ENCODE measurements around the gene GAPDH.
"Not testable (repeated sequence)": the region's sequence is repeated elsewhere in the genome, so short reads cannot be mapped to it uniquely, and the experiment has no call there.

Gene GAPDH

GRCh38 chr12:6546016-6546415, 11.7 kb downstream of the GAPDH start:
- DNase-seq (ENCODE audit: low spot score), result no peak

- no peak for DNase-seq (ENCODE audit: low spot score)
These were observed 13.2 kb downstream of the GAPDH start for GRCh38 chr12:6547566-6547965.

DNA sequence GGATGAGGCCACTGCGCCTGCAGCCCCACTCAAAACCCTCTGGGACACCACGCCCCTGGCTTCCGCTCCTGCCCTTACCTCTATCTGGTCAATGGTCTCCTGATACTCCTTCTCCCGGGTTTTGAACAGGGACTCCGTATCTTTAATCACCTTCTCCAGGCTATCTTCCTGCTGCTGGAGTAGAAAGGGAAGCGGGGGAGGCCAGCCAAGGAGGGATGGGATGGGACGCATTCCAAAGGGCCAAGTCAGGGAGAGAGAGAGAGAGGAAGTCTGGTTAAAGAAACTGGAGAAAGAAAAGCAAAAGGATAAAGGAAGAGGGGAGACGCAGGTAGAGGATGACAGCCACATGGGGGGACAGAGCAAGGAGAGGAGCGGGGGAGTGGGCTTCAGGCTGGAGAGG, 13.7 kb downstream of the GAPDH start:
- DNase-seq (ENCODE audit: low spot score), result no peak

- no peak for DNase-seq (ENCODE audit: low spot score)
These were observed 14.2 kb downstream of the GAPDH start for GRCh38 chr12:6548556-6548955.

DNA sequence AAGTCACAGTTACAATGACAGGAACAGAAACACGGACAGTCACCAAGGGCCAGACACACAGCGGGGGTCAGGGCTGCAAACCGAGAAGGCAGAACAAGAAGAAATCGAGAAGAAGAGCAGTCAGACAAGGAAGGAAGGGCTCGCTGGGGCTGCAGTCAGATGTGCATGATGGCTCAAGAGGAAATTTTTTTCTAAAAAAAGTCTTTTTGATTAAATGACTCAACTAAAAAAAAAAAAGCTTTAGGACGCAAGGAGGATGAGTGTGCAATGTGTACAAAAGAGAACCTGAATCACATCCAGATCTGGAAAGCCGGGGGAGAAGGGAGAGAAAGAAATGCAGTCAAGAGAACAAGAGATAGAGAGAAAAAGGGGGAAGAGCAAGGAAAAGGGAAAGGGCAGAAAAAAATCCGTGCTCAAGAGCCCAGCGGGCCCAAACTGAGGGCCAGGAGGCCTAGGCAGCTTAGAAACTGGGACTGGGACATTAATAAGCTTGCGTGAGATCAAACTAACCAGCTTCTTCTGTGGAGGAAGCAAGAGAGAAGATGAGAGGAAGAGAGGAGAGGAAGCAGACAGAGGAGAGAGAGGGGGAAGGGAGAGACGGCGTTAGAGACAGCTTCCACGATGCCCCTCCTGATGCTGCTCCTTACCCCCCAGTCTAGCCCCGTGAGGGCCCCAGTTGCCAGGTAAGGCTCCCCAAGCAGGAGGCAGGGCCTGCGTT, 14.8 kb downstream of the GAPDH start:
- DNase-seq (ENCODE audit: low spot score), result no peak

DNA sequence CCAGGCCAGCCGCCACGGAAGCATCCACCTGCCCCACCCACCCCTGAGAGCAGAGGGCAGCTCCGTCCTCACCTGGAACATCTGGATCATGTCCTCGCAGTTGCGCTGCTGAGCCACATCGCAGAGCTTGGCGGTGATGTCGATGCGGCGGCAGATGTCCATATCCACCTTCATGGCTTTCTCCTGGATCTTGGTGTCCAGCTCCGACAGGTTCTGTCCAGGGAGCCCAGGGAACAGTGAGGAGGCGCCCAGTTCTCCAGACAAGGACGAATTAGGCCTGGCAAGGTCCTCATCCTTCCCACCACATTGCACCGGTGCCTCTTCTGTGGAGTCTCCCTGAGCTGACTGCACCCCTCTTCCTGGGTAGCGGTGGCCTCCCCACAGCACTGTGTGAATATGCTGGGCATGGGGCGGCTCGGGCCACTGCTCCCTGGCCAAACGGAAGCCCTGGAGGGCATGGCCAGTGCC, 15.4 kb downstream of the GAPDH start:
- no peak for DNase-seq (ENCODE audit: low spot score)

DNA sequence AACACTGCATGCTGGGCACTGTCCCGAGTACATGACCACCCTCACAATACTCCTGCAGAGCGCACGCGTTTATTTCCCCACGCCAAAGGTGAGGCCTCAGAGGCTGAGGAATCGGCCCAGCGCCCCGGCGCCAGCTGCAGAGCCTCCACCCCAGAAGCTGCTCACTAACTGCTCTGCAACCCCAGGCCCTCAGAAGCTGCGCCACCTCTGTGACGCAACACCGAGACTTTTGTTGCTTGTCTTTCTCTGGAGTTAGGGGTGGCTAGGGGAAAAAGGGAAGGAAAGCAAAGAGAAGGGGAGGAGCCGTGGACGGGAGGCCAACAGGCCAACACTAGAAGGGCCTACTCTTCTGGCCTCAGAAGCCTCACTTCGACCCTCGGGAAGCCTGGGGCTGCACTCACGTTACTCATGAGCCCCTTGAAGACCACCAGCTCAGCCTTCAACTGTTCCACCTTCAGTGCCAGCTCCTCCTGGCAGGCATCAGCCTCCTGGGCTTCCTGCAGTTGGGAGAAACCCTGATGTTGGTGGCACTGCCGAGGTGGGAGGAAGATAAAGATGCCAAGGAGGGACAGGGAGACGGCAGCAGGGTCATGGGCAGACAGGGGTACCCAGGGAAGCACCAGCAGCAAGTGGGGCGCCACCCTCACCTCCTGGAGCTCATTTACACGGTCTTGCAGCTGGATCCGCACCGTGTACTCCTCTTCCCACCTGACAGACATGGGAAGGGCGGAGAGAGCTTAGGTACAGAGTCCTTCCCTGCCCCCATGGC, 16.2 kb downstream of the GAPDH start:
- no peak for DNase-seq (ENCODE audit: low spot score)

DNA sequence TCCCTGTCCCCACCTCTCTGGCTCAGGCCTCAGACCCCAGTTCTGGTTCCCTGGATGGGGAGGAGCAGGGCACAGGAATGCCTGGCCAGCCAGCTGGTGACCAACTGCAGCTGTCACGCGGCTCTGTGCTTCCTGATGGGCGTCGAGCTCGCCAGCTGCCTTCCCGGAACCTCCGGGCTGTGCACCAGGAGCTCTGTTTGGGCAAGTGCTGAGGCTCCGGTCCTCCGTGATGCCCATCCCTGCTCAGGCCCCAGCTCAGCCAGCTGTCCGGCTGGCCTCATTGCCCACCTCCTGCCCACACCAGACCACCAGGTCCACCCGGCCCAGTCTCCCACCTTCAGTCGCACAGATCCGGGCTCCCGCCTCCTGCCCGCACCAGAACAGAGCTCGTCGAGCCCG, 16.7 kb downstream of the GAPDH start:
- DNase-seq (ENCODE audit: low spot score), result no peak

GRCh38 chr12:6551496-6552139, 17.3 kb downstream of the GAPDH start:
- no peak for DNase-seq (ENCODE audit: low spot score)

DNA sequence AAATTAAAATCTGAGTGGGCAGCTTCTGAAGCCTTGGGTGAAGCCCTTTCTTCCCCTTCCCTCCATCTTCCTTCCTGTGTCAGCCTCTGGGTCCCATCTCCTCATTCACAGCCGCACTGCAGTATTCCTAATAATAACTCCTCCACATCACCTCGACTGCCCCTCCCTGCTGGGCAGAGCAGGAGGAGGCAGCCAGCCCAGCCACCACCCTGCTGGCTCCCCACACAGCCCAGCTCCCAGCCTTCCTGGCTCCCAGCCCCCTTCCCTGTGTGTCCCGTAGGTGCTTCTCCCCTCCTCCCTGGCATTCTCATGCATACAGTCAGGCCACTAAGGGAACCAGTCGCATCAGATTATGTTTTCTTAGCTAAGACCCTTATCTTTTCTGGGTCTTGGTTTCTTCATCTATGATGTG, 17.8 kb downstream of the GAPDH start:
- DNase-seq (ENCODE audit: low spot score), result no peak

DNA sequence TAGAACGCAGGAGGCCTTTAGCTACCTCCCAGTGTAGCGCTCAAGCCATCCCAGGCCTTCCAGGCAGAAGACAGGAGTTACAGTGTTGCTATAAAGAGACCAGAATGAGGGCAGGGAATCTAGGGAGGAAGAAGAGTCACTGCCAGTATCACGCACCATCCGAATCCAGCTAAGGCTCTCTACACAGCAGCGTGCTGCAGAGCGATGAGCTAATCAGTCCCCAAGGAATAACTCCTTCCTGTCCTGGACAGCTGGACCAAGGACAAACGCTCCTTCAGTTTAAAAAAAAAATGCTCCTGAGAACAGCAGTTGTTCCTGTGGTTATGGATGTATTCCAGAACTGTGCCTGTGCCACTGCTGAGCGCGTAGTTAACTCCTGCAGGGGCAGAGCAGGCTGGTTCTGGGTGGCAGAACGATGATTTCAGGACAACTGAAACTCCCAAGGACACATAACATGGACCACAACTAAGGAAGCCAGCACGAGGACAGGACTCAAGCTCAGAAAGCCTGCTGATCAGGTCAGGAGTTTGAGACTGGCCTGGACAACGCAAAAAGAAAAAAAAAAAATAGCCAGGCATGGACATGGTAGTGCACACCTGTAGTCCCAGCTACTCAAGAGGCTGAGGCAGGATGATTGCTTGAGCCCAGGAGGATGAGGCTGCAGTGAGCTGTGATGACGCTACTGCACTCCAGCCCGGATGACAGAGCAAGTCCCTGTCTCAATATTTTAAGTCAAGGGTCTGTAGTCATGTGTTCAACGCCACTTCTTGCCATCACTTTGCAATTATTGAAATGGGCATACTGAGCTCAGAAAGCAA, 18.9 kb downstream of the GAPDH start:
- DNase-seq (ENCODE audit: low spot score), result peak; percentile 97

- no peak for DNase-seq (ENCODE audit: low spot score)
These were observed 20.1 kb downstream of the GAPDH start for GRCh38 chr12:6554168-6555017.

GRCh38 chr12:6555018-6555691, 20.8 kb downstream of the GAPDH start:
- no peak for DNase-seq (ENCODE audit: low spot score)

- not testable (repeated sequence) for DNase-seq (ENCODE audit: low spot score)
These were observed 22.1 kb downstream of the GAPDH start for GRCh38 chr12:6556496-6556817.

DNA sequence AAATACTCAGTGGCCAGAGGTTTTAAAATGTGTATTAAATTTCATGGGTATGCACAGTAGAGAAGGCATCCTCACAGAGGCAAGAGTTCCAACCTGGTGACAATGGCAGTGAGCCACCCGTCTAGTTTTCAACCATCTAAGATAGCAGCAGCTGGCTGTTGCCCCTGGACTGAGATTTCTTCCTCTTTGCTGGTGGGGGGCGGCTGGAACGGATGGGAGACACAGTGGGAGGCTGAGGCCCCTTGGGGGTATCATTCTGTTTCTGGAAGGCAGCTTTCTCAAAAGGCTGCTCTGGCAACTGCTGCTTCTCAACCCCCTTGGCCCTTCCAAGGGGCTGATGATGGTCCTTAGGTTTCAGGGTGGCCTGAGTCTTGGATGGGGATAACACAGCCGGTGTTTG, 22.5 kb downstream of the GAPDH start:
- DNase-seq (ENCODE audit: low spot score), result no peak

DNA sequence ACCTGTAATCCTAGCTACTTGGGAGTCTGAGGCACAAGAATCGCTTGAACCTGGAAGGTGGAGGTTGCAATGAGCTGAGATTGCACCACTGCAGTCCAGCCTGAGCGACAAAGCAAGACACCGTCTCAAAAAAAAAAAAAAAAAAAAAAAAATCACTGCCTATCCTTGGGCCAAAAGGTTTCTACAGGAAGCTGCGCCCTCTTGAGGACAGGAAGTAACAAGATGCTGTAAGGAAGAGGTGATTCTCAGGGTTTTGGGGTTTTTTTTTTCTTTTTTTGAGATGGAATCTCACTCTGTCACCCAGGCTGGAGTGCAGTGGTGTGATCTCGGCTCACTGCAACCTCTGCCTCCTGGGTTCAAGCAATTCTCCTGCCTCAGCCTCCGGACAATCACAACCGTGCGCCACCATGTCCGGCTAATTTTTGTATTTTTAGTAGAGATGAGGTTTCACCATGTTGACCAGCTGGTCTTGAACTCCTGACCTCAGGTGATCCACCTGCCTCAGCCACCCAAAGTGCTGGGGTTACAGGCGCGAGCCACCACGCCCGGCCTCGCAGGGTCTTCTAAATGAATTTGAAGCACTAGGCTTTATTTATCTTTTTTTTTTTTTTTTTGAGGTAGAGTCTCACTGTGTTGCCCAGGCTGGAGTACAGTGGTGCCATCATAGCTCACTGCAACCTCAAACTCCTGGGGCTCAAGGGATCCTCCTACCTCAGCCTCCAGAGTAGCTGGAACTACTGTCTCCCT, 23.9 kb downstream of the GAPDH start:
- DNase-seq (ENCODE audit: low spot score), result not testable (repeated sequence)

DNA sequence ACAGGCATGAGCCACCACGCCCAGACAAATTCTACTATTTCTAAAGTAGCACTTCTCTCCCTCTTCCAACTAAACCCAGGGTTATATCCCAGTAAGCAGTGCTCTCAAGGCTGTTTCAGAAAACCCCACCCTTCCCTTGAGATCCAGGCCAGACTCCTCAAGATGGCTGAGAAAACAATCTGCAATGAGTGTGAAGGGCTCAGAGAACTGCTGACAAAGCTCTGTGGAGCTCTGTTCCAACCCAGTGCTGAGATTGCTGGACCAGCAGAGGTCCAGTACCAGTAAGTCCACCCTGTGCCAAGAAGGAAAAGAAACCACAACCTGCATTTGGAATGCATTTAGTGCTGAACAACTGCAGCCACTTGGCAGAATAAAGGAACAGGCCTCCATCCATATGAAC, 25.2 kb downstream of the GAPDH start:
- DNase-seq (ENCODE audit: low spot score), result no peak

DNA sequence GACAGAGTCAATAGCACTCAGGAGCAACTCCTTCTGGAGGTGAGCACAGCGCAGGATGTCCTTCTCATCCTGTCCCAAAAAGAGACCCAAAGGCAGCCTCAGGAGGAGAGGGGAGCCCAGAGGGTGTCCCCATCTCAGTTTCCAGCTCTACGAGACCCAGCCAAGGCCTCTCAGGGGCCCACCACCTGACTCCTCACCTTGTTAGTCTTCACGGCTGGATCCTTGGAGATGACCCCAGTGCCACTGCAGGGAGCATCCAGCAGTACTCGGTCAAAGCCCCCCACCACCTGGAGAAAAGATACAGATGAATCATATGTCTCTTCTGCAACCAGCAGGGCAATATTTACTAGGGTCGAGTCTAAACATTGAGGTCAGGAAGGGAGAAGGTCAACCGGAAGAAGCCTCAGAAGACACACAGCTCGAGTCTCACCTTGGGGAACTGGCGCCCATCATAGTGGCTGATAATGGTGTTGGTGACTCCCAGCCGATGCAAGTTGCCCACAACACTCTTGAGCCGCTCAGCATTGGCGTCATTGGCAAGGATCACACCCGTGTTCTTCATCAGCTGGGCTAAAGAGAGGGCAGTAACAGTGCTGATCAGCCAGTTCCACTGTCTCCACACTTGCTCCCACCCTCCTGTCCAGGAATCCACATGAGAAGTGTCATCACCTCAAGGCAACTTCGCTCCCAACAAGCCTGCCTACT, 26.3 kb downstream of the GAPDH start:
- DNase-seq (ENCODE audit: low spot score), result no peak

GRCh38 chr12:6562881-6563280, 28.6 kb downstream of the GAPDH start:
- no peak for DNase-seq (ENCODE audit: low spot score)
